Activated CD4-positive, alpha-beta T cell treated with anti-CD3 and anti-CD28 coated beads, Interleukin-10, Interleukin-2, amounts not matched to agents 100 ng/mL and 50 ng/mL, durations not matched to agents 16 hours and 8 hours (primary cell): Measurements from ENCODE around the gene FNTB.
"Not testable (repeated sequence)": the region's sequence is repeated elsewhere in the genome, so short reads cannot be mapped to it uniquely, and the experiment has no call there.

Source experiments
- DNase-seq: peaks from one replicate; pipeline ENCODE4 v3.0.0-alpha.2; 2020

Gene FNTB

DNA sequence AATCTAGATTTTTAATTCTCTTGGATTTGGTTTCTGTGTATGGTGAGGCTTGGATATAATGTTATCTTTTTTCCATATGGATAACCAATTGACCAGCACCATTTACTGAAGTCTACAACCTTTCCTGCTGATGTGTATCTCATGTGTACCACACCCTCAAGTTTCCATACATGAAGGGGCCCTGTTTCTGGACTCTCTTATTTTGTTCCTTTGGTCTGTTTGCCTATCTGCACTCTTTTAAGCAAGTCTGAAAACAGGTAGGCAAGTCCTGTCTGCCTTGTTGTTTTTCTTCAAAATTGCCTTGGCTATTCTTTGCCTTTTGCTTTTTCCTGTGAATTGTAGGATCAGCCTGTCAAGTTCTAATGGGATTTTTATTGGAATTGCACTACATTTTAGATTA, 71.0 kb downstream of the FNTB start:
- DNase-seq, result no peak

DNA sequence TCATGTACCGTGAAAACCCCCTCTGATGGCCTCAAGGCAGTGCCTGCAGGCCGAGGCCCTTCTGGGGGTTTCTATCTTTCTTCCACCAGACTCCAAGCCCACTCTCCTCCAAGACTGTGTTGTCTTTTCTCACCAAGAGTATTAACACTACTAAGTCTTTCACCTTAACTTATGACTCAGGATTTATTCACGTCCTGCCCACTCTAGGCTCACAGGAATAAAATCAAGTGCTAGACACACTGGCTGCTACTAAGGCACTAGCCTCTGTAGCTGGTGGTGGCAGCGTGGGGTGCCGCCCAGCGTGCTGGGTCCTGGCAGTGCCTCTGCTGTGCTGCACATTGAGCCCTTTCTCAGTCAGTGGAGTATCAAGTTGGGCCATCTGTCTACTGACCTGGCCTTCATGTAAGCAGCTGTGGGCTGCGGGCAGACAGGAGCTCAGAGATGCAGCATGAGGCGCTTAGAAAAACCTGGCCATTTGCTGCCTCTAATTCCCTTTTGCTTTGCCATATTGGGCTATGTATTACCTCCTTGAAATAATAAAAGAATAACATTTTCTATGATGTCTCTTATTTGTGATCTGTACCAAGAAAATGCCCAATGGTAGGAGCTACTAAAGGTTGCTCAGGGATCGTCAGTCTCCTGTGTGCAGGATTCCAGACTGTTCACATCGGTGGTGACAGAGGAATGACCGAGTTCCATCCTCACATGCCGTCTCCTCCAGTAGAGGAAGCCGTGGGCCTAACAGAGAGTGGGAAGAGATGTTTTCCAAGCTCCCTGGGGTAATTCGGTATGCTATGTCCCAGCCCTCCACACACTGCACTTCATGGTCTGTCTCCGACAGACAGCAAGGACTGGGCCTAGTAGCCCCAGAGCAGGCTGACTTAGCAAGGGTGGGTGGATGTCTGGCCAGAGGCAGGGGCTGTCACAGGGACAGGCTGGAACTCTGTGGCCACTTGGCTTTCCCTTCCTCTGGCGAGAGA, 75.7 kb downstream of the FNTB start:
- no peak for DNase-seq

DNA sequence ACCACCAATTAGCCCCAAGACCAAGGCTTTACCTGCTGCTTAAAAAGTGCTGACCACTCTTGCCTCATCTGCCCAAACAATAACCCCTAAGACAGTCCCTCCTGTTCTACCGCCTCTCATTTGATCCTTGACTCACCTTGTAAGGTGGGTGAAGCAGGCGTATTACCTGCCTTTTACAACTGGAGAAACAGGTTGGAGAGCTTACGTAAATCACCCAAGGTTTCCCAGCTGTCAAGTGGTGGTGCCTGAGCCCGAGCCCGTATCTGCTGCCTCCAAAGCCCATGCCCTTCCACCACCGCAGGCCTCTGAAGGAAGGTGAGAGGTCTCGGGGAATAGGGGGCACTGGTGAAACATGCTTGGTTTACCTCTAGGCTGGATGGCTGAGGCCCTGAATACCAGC, 79.0 kb downstream of the FNTB start:
- DNase-seq, result no peak

DNA sequence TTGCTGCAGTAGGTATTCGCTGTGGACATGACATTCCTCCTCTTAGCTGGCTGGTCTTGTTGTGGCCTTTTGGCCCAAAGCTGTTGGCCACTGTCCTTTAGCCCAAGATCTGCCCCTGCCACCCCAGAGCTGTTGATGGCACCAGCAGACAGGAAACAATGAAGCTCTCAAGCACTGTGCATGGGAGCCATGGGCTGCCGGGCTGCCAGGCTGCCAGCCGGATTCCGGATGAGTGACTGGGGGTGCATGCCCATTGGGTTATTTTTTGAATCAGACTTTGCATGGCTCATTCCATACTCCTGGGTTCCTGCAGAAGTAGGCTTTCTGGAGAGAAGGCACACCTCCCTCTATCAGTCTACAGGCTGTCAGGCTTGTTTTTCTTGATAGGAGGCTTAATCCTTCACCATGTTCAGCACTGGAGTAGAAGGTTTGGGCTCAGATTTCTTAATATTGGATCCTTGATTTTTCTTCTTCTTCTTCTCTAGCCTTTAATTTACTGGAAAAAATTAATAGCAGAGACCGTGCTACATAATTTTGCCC, 83.2 kb downstream of the FNTB start:
- no peak for DNase-seq

DNA sequence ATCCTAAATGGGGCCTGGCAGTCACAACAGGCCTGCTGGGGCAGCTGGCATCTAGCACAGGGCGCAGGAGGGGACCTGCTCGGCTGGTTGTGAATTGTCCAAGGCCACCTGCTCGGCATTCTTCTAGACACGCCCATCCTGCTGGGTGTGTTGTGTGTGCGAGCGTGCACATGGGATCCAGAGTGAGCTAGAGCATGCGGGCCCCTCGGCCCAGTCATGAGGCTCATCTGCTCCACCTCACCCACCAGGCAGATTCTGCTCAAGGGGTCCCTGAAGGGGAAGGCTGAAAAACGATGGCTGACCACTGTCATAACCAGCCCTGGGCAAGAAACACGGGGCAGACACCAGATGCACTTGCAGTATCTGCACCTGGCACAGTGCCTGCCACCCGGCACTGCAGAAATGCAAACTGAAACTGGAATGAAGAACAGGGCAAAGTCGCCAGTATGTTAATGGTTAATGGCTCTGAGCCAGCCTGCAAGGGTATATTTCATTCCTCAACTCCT, 83.8 kb downstream of the FNTB start:
- DNase-seq, result no peak

DNA sequence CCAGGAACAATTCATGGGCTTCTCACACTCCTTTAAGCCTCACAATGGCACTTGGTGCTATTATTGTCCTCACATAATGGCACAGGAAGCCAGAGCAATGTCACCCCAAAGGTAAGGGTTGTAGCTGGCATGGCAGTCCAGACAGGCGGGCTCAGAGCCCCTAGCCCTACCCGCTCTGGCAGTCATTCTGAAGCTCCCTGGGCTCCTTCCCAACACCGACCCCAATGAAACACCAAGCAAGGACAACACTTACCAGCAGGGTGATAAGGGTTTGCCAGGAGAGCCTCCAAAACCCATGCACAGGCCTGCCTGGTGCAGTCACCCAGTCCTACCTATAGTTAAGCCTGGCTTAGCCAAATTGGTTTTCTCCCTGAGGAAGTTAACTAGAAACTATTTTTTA, 84.8 kb downstream of the FNTB start:
- no peak for DNase-seq

DNA sequence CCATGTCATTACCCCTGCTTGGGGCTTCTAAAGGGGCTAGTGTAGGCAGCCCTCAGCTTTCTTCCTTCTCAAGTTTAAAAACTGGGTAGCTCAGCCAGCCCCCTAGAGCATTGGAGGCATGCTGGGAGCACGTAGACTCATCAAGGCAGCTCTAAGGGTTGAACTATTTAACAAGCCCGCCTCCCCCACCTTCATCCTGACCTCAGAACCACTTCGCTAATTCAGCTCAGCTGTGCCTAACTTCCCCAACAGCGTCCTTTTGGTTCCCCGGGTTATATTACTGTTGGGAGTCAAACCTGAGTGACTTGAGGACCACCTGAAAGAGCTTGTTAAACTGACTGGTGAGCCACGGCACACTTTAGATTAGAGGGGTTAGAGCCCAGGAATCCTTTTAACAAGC, 85.6 kb downstream of the FNTB start:
- DNase-seq, result no peak

DNA sequence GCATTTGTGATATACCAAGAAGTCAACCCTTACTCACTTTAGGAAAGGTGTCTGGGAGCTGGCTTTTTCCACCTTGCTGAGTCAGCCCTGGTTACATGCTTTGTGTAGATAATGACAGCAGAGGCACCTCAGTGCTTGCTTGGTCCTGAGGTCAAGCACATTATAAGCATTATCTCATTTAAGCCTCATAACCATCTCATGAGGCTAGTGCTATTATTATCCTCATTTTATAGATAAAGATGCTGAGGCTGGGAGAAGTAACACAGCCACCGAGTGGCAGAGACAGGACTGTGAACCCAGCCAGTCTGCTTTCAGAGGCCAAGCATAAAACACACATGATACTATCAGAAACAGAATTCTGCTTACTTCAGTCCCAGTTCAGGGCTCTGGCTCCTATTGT, 86.2 kb downstream of the FNTB start:
- DNase-seq, result no peak

DNA sequence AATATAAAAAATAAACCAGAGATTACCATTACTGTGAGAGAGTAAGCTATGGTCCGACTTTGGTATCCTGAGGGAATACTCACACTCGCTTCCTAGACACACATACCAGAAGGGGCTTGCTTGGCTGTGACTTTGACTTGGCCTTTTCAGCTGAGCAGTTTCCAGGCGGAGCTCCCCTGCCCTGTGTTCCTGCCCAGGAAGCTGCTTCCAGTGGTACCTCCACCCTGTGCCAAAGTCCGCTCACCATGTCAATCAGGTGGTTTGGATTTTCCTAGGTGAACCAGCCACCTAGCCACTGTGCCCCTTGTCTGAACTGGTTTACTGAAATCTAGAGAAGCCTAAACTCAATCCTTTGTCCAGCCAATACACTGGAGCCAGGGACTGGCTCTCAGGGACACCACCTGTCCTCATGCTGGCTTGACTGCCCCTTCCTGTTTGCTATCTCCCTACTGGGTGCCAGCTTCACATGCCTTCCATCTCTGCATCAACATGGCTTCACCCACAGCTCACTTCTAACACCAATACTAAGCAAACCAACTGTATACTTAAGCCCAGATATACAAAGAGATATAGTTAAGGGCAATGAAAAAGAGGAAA, 87.0 kb downstream of the FNTB start:
- DNase-seq, result no peak

DNA sequence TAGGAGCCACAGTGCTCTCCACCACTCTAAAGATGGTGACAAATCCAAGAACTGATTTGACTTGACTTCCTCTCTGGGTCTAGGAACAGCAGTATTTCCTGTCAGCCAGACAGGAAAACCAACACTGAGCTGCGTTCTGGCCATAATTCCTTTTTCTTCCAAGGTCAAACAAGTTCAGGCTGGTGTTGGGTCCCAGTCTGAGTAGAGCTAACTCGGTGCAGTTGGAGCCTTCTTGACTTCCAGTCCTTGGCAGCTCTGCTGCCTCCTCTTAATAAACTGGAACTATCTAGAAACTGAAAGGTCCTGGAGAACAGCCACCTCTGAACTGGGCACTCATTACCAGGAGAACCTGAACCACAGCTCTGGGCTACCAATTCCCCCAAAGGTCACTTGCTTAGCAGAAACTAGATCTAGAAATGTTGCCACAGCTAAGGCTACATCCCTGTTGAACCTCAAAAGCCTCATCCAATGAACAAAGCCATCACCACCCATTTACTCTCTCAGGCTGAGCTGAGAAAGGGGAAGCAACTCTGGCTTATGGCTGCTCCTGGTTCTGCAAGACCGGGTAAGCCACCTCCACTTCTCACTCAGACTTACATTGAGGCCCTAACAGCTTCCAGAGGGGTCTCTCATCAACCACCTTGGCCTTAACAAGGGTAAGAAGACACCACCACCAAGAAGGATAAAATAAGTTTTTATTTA, 87.9 kb downstream of the FNTB start:
- no peak for DNase-seq

DNA sequence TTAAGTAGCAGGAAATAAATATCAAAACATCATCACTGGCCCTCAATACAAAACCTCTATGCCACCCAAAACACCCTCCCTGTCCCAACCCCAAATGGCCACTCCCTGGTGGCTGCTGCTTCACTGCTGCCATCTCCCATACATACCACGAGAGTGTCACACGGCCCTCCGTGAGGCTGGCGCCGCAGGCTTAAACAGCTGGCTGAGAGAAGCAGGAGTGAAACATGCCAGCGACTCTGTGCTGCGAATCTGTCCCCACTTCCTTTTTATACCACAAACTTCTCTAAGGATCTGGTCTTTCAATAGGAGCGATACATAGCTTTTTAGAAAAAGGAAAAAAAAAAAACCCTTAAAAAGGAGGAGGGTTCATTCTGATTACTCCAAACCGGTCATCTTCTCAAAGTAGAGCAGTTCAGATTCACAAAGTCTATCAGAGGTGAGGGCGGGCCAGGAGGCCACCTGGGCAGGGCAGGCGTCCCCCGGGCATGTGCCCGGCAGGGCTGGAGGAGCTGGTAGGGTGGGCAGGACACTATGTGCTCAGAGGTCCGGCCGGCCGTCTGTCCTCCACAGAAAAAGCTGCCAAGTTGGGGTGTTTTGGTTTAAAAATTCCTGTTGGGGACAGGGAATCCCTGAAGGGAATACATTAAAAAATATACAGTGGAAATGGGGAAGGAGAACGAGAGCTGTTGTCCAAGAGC, 89.1 kb downstream of the FNTB start:
- no peak for DNase-seq

DNA sequence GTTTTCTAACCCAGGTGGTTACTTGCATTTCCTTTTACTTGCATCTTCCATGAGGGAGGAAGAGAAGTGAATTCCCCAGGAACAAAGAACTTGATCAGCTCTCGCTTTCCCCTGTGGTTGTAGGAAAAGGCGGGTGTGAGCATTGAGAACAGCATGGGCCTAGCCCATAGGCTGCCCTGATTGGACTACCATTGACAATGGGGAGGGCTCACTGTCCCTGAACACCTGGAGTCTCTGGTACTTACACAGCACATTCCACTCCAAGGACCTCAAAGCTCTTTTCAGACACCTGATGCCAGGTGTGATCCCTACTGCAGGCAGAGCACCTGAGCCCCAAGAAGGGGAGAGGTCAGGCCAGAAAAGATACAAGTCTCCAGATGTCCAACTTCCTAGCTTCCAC, 90.6 kb downstream of the FNTB start:
- no peak for DNase-seq

DNA sequence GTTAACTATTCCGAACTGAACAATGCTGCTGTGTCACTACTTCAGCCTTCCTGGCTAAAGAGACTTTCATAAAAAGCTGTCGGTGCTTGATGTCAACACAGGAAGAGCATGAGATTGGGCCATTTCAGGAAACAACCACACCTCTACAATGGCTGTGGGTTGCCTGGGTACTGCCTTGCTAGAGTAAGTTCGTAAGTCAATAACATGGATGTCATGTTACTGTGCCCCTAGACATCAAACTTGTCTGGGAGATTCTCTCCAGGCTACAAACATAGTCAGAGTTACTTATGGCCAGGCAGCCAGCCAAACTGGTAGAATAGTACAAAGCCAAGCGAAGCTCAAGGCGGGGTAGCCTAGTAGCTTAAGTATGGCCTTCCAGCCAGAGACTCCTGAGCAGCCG, 92.5 kb downstream of the FNTB start:
- DNase-seq, result no peak

DNA sequence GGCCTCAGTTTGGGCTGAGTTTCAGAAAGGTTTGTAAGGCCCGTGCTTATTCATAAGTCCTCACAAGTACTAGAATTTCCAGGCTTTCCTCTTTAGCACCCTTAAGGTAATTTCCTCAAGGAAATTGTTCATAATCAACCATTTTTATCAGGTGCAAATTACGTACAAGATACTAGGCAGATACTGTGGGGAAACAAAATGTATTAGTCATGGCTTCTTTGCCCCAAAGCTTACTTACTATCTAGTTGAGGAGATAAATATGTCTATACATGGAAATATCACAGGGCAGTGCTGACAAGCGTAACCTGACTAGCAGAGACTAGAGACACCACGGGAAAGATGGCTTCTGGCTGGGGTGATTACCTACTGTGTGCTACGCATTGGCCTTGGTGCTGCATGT, 93.1 kb downstream of the FNTB start:
- DNase-seq, result no peak

DNA sequence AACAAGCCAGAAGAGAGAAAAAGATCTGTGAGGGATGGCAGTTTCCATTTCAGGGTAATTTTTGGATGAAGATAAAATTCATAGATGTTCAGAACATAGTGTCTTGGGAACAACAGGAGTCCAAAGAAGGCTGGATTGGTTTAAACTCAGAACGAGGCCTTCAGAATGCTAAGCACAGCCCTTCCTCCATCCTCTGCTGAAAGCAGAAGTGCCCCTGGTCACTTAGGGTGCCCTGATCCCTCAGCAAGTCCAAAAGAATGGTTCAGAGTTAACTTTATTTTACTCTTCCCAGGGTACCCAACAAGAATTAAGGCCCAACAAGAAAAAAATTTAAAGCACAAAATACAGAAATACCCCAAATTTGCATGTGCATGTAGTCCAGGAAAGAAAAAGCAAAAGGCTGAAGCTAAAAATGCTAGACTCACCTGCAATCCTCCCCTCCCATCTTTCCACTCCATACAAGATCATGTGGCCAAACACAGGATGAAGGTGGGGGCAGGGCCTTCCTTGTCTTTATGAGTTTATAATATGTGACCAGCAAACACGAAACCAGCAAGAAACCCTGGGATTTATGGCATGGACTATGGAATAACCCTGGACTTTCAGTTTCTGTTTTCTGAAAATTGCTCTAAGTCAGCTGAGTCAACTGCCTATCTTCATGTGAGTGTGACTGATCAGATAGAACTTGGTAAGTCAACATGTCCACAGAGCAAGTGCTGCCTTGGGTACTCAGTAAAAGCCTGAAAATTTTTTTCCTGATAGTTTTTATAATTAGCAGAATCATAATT, 94.5 kb downstream of the FNTB start:
- DNase-seq, result no peak

DNA sequence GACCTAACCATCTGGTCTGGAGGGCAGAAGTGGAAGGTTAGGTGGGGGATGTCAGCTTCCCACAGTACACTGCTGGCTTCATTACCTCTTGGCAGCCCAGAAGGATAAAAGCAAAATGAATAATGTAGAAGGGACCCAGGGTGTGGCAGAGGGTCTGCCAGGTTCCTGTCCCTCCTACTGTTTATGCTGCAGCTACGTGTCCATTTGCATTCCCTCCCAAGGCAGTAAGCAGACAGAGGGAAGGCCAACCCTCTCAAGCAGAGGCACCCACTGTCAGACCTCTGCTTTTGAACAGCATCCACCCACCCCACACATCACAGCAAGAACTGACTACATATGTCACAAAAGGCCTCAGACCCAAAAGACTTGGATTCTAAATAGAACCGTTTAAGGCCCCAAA, 96.2 kb downstream of the FNTB start:
- no peak for DNase-seq

DNA sequence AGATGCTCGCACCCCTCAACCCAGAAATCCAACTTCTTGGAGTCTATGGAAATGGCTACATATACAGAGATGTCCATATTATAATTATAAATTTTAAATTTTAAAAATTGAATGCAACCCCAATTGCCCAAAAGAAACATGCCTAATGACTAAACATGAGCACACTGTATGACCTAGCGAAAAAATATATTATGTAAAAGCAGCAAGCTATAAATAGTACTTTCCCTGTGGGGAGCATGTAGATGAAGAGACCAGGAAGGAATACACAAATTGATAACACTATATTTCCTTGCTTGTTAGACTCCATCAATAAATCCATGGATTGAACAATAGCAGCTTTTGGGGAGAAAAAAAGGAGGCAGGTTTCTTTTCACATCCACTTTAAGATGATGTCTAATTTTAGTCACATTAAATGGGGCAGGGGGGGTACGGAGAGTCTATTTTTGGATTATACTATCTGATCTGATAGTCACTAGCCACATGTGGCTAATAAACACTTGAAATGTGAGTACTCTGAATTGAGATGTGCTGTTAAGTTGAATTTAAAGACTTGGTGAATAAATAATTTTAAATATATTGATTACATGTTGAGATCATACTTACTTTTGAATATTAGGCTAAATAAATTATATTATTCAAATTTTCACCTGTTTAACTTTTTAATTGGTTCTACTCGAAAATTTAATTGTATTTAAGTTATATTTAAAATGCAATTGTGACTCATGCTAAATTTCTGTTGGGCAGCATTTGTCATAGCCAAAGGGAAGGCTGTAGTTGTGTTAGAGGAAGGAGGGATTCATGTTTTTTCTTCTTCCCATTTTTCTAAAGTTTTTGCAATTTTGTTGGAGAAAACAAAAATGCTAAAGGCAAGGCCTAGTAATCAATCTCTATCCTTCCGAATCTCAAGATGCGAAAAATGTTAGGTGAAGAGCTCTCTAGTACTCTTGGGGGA, 98.1 kb downstream of the FNTB start:
- no peak for DNase-seq

DNA sequence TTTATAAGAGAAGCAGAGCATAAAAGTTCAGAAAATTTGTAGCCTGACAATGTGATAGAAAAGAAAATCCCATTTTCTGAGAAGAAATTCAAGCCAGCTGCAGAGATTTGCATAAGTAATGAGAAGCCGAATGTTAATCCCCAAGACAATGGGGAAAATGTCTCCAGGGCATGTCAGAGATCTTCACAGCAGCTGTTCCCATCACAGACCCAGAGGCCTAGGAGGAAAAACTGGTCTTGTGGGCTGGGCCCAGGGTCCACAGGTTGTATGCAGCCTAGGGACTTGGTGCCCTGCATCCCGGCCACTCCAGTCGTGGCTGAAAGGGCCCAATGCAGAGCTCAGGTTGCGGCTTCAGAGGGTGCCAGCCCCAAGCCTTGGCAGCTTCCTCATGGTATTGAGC, 100.0 kb downstream of the FNTB start:
- not testable (repeated sequence) for DNase-seq

DNA sequence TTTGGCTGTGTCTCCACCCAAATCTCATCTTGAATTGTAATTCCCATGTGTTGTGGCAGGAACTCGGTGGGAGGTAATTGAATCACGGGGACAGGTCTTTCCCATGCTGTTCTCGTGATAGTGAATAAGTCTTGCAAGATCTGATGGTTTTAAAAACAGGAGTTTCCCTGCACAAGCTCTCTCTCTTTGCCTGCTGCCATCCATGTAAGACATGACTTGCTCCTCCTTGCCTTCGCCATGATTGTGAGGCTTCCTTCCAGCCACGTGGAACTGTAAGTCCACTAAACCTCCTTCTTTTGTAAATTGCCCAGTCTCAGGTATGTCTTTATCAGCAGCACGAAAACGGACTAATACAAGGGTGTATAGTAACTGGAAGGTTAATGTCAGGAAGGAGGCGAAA, 101.1 kb downstream of the FNTB start:
- not testable (repeated sequence) for DNase-seq

DNA sequence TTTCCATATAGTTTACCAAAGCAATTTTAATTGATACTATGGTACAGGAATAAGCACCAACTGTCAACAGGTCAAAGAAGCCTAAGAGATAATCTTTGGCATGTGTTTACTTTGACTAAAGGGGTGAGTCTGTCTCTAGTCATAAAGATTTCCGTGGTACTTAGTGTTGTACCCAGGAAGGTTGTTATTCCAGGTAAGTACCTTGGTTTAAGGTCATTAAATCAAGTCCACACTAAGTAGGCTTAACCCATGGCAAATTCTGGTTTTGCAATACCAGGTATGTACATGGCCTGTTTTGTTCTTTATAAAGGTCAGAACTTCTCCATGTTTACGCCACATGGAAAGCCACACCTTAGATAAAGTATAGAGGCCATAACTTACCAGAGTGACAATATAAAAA, 105.7 kb downstream of the FNTB start:
- DNase-seq, result no peak
